NCI-H2196 treated with DMSO at 0.1 percent for 48 hours (cell line): Measurements from ENCODE around the gene TAAR9.
A peak's percentile ranks its signal among the peaks of the same experiment; 100 is the strongest.
"Not testable (repeated sequence)": the region's sequence is repeated elsewhere in the genome, so short reads cannot be mapped to it uniquely, and the experiment has no call there.

Experiments used
- DNase-seq: peaks from one replicate; lab custom pipeline; 2025; ENCODE audit not compliant: unreplicated experiment; lab: John Stamatoyannopoulos, UW

TAAR9 gene

GRCh38 chr6:132513831-132514545, 24.1 kb upstream of the TAAR9 start:
- no peak for DNase-seq

- DNase-seq = no peak
Measured at GRCh38 chr6:132515386-132515785, 22.7 kb upstream of the TAAR9 start.

- DNase-seq = no peak
Measured at GRCh38 chr6:132520953-132521352, 17.1 kb upstream of the TAAR9 start.

- DNase-seq = no peak
Measured at GRCh38 chr6:132524646-132525045, 13.4 kb upstream of the TAAR9 start.

GRCh38 chr6:132525866-132526265, 12.2 kb upstream of the TAAR9 start:
- DNase-seq = no peak

- DNase-seq = no peak
Measured at GRCh38 chr6:132526461-132526860, 11.6 kb upstream of the TAAR9 start.

GRCh38 chr6:132527791-132528190, 10.3 kb upstream of the TAAR9 start:
- DNase-seq = no peak

GRCh38 chr6:132530293-132530974, 7.6 kb upstream of the TAAR9 start:
- DNase-seq = peak; percentile 38

GRCh38 chr6:132534546-132534945, 3.5 kb upstream of the TAAR9 start:
- not testable (repeated sequence) for DNase-seq

- DNase-seq = no peak
Measured at GRCh38 chr6:132537145-132537544, 932 bp upstream of the TAAR9 start.

- DNase-seq = no peak
Measured at GRCh38 chr6:132544826-132545225, 6.7 kb downstream of the TAAR9 start.

GRCh38 chr6:132548746-132549463, 10.8 kb downstream of the TAAR9 start:
- DNase-seq = no peak

GRCh38 chr6:132551214-132551613, 13.1 kb downstream of the TAAR9 start:
- DNase-seq = no peak

- DNase-seq = no peak
Measured at GRCh38 chr6:132552372-132552771, 14.3 kb downstream of the TAAR9 start, which contains the start of gene TAAR8. Gene TAAR8 (plus strand): TSS chr6:132552672. CDS start chr6:132552693, 21 bp downstream.

GRCh38 chr6:132560087-132560486, 22.0 kb downstream of the TAAR9 start:
- DNase-seq = not testable (repeated sequence)

- no peak for DNase-seq
Measured at GRCh38 chr6:132566404-132566803, 28.3 kb downstream of the TAAR9 start.

GRCh38 chr6:132567566-132567965, 29.5 kb downstream of the TAAR9 start:
- no peak for DNase-seq

GRCh38 chr6:132568611-132569010, 30.5 kb downstream of the TAAR9 start:
- DNase-seq = no peak

- no peak for DNase-seq
Measured at GRCh38 chr6:132569170-132569569, 31.1 kb downstream of the TAAR9 start.

GRCh38 chr6:132570221-132570777, 32.2 kb downstream of the TAAR9 start, which contains the start of gene TAAR6:
Gene TAAR6 (plus strand): TSS chr6:132570322. CDS start chr6:132570322, 0 bp downstream.
- DNase-seq = no peak

GRCh38 chr6:132571774-132572173, 33.7 kb downstream of the TAAR9 start:
- no peak for DNase-seq
